HG03520 (cell line): ENCODE measurements around the gene STING1.
A peak's percentile ranks its signal among the peaks of the same experiment; 100 is the strongest.
"Not testable (repeated sequence)": the region's sequence is repeated elsewhere in the genome, so short reads cannot be mapped to it uniquely, and the experiment has no call there.

Experiments
- ATAC-seq: cut with Tn5 transposase; IDR thresholded peaks from one replicate; pipeline ENCODE4 v1.9.1; 2021; ENCODE audit warnings: mild to moderate bottlenecking, moderate library complexity; ENCODE audit not compliant: unreplicated experiment

Gene STING1

DNA sequence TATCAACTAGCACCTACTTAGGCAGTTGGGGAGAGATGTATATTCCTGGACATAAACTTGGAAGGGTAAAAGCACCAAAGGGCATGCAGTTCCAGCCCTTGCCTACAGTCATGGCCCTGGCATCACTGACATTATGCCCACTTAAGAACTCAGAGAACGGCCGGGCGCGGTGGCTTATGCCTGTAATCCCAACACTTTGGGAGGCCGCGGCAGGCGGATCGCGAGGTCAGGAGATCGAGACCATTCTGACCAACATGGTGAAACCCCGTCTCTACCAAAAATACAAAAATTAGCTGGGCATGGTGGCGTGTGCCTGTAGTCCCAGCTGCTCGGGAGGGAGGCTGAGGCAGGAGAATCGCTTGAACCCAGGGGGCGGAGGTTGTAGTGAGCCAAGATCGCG lies 42.1 kb downstream of the STING1 start:
- ATAC-seq, result not testable (repeated sequence)

DNA sequence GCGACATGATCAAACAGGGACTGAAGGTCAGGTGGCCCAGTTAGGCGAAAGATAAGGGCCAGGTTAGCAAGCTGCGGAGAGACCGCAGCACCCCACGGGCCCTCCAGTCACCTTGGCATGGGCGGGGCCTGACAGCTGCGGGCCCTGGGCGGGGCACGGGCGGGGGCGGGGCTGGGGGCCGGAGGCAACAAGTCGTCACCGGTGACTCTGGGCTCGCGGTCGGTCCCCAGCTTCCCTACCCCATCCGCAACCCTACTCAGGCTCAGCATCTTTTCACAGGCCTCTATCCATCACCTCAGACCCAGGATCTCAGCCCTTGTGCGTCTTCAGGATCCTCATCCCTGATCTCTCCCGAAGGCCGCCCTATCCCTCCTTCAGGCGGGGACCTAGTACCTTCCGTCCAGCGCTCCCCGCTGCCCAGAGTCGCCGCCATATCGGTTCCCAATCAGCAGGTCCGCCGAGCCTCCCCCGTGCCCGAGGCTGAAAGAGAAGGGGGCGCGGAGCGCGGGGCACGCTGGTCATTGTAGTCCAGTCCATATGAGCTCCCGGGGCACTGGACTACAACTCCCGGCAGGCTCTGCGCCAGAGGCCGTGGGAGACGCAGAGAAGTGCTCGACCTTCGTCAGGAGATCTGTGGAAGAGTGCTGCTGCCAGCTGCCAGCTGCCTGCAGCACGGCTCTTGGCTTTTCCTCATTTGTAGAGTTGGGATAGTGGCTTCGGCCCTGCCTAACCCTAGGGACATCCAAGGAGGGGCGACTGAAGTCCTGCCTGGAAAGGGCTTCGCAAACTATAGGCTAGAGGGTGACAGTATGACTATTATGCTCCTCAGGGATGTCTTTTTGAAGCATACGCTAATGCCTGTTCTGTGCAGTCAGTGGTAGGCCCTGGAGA lies 43.3 kb downstream of the STING1 start, which contains the start of gene DNAJC18:
DNAJC18 (minus strand) TSS at position 513 of the 891 bp plus-strand sequence; CDS start at position 433, 80 bp downstream.
- peak; percentile 80 for ATAC-seq

DNA sequence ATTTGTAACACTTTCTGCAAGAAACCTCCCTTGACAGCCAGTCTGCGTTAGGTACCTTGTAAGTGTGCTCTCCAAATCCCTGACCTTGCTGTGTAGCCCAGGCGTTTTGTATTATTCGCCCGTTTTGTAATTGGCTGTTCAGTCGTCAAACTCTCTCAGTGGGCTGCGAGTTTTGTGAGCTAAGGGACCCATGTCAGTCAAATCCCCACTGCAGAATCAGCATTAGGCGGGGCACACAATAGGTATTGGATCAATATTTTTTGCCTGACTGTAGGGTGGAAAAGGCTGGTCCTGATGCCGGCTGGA lies 43.9 kb downstream of the STING1 start:
- ATAC-seq, result no peak

DNA sequence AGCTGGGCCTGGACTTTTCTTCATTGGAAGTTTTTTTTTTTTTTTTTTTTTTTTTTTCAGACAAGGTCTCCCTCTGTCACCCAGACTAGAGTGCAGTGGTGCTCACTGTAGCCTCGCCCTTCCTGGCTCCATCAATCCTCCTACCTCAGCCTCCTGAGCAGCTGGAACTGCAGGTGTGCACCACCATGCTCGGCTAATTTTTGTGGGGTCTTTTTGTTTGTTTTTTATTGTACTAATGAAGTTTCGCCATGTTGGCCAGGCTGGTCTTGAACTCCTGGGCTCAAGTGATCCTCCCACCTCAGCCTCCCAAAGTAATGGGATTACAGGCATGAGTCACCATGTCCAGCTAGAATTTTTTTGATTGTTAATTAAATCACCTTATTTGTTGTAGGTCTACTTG lies 46.9 kb downstream of the STING1 start:
- no peak for ATAC-seq

DNA sequence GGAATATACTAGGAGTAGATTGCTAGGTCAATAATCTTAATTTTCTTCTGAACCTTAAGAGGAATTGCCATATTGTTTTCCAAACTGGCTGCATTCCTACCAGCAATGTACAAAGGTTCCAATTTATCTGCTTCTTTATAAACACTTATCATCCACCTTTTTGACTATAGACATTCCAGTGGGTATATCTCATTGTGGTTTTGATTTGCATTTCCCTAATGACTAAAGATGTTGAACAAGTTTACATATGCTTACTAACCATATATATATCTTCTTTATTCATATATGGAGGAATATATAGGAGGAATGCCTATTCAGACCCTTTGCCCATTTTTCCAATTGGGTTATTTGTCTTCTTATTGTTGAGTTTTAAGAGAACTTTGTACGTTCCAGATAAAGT lies 50.9 kb downstream of the STING1 start:
- ATAC-seq, result no peak

DNA sequence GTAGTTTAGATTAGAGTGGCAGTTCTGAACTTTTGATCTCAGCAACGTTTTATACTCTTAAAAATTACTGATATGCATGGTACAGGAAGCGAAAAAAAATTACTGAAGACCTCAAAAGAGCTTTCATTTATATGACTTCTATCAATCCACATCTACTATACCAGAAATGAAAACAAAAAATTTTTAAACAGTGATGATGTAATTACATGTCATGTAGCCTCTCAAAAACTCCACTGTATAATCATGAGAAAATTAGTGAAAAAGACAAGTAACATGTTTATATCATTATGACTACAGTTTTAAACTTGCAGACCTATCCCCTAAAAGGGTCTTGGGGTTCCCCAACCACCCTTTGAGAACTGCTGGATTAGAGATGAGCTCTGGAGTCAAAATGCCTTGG lies 52.5 kb downstream of the STING1 start:
- no peak for ATAC-seq

DNA sequence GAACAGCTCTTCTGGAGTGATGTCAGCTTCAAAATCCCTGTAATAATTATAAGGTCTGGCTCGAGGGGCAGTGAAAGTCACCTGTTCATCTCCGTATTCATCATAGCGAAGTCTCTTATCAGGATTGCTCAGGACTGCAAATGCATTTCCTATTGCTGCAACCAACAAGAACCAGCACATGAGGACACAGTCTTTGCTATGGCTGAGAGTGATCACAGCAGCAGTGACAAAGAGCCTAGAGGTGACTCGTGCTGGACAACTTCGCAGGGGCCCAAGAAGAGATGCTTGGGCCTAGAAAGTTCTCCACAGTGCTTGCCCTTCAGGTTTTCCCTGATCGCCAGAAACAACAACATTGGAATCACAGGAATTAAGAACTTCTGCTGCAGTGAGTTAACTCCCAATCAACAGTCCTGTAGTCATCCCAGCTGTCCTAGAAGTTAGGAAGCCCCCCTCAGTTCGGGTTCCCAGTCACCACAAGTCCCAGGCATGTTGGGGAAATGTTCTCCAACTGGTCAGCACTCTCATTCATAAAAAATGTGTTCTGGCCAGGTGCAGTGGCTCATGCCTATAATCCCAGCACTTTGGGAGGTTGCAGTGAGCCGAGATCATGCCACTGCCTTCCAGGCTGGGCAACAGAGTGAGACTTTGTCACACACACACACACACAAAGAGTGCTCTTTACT lies 56.2 kb downstream of the STING1 start:
- no peak for ATAC-seq
